Kidney (tissue), 14 donors: ENCODE results near the gene PPP2R5A. TPM values are rescaled to one million over a fixed set of nuclear protein-coding genes. Genes with fewer than 3 reads are reported as not detected.
"Not testable (repeated sequence)": the region's sequence is repeated elsewhere in the genome, so short reads cannot be mapped to it uniquely, and the experiment has no call there.

ENCODE experiments used
- DNase-seq, 5 donors: peaks; one replicate each; pipeline ENCODE4 v3.0.0-alpha.2; 2013 to 2020
- FAIRE-seq: peaks from 2 replicates; lab custom pipeline; 2012; peaks lifted over from hg19 to GRCh38; lab: Jason Lieb, UNC
- H3K27ac ChIP-seq, 2 donors: one replicate each; pipeline ENCODE4 v1.7.0; 2013; ENCODE audit warnings: low read depth in 2 of 2, low read length in 2 of 2, inconsistent platforms in 1 of 2
- H3K27me3 ChIP-seq: one replicate; pipeline ENCODE4 v1.7.1; 2013; ENCODE audit warnings: low read length, inconsistent platforms; ENCODE audit not compliant: control insufficient read depth, insufficient read depth
- H3K36me3 ChIP-seq, 3 donors: one replicate each; pipeline versions ENCODE4 v1.7.0 to v1.7.1; 2013; ENCODE audit warnings: low read length in 3 of 3, control low read depth in 1 of 3, inconsistent platforms in 1 of 3; ENCODE audit not compliant: insufficient read depth in 3 of 3, control insufficient read depth in 2 of 3
- H3K4me1 ChIP-seq, 3 donors: one replicate each; pipeline versions ENCODE4 v1.7.0 to v1.7.1; 2013; ENCODE audit warnings: low read length in 3 of 3, inconsistent platforms in 1 of 3, low read depth in 1 of 3; ENCODE audit not compliant: control insufficient read depth in 2 of 3, insufficient read depth in 2 of 3
- H3K4me3 ChIP-seq, 3 donors: one replicate each; pipeline versions ENCODE4 v1.7.0 to v1.8.1; 2013; ENCODE audit warnings: low read length in 3 of 3, control low read depth in 1 of 3, inconsistent platforms in 1 of 3
- H3K9ac ChIP-seq, 3 donors: one replicate each; pipeline versions ENCODE4 v1.7.0 to v1.7.1; 2013; ENCODE audit warnings: low read length in 3 of 3, control low read depth in 1 of 3, inconsistent platforms in 1 of 3
- H3K9me3 ChIP-seq, 3 donors: one replicate each; pipeline versions ENCODE4 v1.7.0 to v1.7.1; 2013; ENCODE audit warnings: low read length in 3 of 3, control low read depth in 1 of 3, inconsistent platforms in 1 of 3; ENCODE audit not compliant: control insufficient read depth in 2 of 3, insufficient read depth in 1 of 3
- CTCF ChIP-seq: IDR thresholded peaks from 3 replicates; pipeline ENCODE4 v1.5.1; 2012; ENCODE audit warnings: mild to moderate bottlenecking, moderate library complexity, borderline replicate concordance; ENCODE audit not compliant: insufficient read depth; ENCODE audit errors: extremely low read depth
- intact Hi-C: fragments of 100-400 bp; cut with DNase I; formaldehyde crosslinking; loops from one replicate; pipeline ENCODE4 v1.11.1; 2022
- polyA plus RNA-seq: library from polyadenylated mRNA; stranded (reverse); fragments of 350-450 nt; fragmentation: Illumina TruSeq; extraction: RNeasy Lipid Tissue Mini Kit (QIAGEN cat#74804); gene quantifications from one replicate; pipeline ENCODE4 v1.2.3, GENCODE V29; 2014; ENCODE audit warnings: low read depth, low replicate concordance; ENCODE audit not compliant: insufficient read depth
- total RNA-seq: library from RNA; stranded (reverse); fragmentation: NEBNext Ultra II Directional; extraction: Animal tissue kit (Norgen Biotek cat#: 25700); gene quantifications from one replicate; pipeline ENCODE4 v1.2.1, GENCODE V29; 2021
- donor health status: control.
- donor health status: control.
- donor health status: control.
- donor health status: control.
- donor health status: control.
- donor health status: DM: yes; HTN: yes; CAD: no.
- donor health status: Normal renal cell carcinoma (clear cell type).

Gene PPP2R5A
- total and polyA plus RNA-seq, 2 donors from 2014 or later = 36.6 to 67.3 TPM

GRCh38 chr1:212305342-212305741 is 20.1 kb downstream of the PPP2R5A start:
- Histone ChIP-seq H3K9ac (no peak overlapping the region), H3K4me3 (no peak overlapping the region), H3K4me1 (no peaks in the 10 kb centered on the region), H3K27me3 (no peaks in the 10 kb centered on the region), H3K36me3 (no peaks in the 10 kb centered on the region), H3K27ac (no peak overlapping the region), H3K9me3 (no peaks in the 10 kb centered on the region)
- intact Hi-C loops = no loop called here
- FAIRE-seq (no peak), DNase-seq (no peak)
- no peak for TF ChIP-seq CTCF

- H3K9me3 ChIP-seq, intact Hi-C loops, H3K9ac ChIP-seq, H3K27me3 ChIP-seq, H3K36me3 ChIP-seq, DNase-seq, H3K27ac ChIP-seq, H3K4me3 ChIP-seq, H3K4me1 ChIP-seq, FAIRE-seq: not testable (repeated sequence)
These were observed 20.8 kb downstream of the PPP2R5A start for GRCh38 chr1:212305984-212306452.

- no peaks in the 10 kb centered on the region for H3K9me3 ChIP-seq
- H3K27ac ChIP-seq = no peak overlapping the region
- no peak overlapping the region for H3K9ac ChIP-seq
- no peak for TF ChIP-seq CTCF
- no peaks in the 10 kb centered on the region for H3K27me3 ChIP-seq
- intact Hi-C loops = no loop called here
- H3K4me3 ChIP-seq = no peak overlapping the region
- DNase-seq (no peak), FAIRE-seq (no peak)
- no peaks in the 10 kb centered on the region for H3K36me3 ChIP-seq
- peaks cover 0 to 2% (median 0%) of the 10 kb centered on the region in 3 donors for H3K4me1 ChIP-seq
These were observed 24.8 kb downstream of the PPP2R5A start for GRCh38 chr1:212309967-212310366.

- Histone ChIP-seq H3K36me3 (no peaks in the 10 kb centered on the region), H3K4me3 (no peak overlapping the region), H3K9me3 (no peaks in the 10 kb centered on the region), H3K4me1 (peaks cover 0 to 2% (median 0%) of the 10 kb centered on the region in 3 donors), H3K27ac (no peak overlapping the region), H3K27me3 (no peaks in the 10 kb centered on the region), H3K9ac (no peak overlapping the region)
- no peak for DNase-seq
- TF ChIP-seq CTCF = no peak
- no peak for FAIRE-seq
- intact Hi-C loops = no loop called here
These were observed 25.2 kb downstream of the PPP2R5A start for GRCh38 chr1:212310383-212310782.
